Measurements from ENCODE around the gene CST4.
"Not testable (repeated sequence)": the region's sequence is repeated elsewhere in the genome, so short reads cannot be mapped to it uniquely, and the experiment has no call there.

Gene CST4

GRCh38 chr20:23645575-23645974, 43.3 kb downstream of the CST4 start:
- in situ Hi-C loops (cut with MboI; ENCODE audit: low sequenced_read_pairs): no loop called here

- in situ Hi-C loops (cut with MboI; ENCODE audit: low sequenced_read_pairs): no loop called here
Observed at GRCh38 chr20:23644164-23644563, 44.7 kb downstream of the CST4 start.

GRCh38 chr20:23643659-23644058, 45.2 kb downstream of the CST4 start:
- in situ Hi-C loops (cut with MboI; ENCODE audit: low sequenced_read_pairs): no loop called here

- in situ Hi-C loops (cut with MboI; ENCODE audit: low sequenced_read_pairs): no loop called here
Observed at GRCh38 chr20:23641936-23642751, 46.7 kb downstream of the CST4 start.

GRCh38 chr20:23640671-23641667, 47.9 kb downstream of the CST4 start:
- in situ Hi-C loops (cut with MboI; ENCODE audit: low sequenced_read_pairs): no loop called here

- in situ Hi-C loops (cut with MboI; ENCODE audit: low sequenced_read_pairs): no loop called here
Observed at GRCh38 chr20:23640018-23640601, 48.7 kb downstream of the CST4 start.

GRCh38 chr20:23639490-23639958, 49.3 kb downstream of the CST4 start:
- in situ Hi-C loops (cut with MboI; ENCODE audit: low sequenced_read_pairs): no loop called here

- in situ Hi-C loops (cut with MboI; ENCODE audit: low sequenced_read_pairs): no loop called here
Observed at GRCh38 chr20:23638309-23638708, 50.5 kb downstream of the CST4 start.

- in situ Hi-C loops (cut with MboI; ENCODE audit: low sequenced_read_pairs): no loop called here
Observed at GRCh38 chr20:23637282-23638221, 51.3 kb downstream of the CST4 start, which contains the start of gene CST3. TSS of gene CST3 (minus strand) at chr20:23637955. CDS start at chr20:23637862, 93 bp downstream.

GRCh38 chr20:23636908-23637281, 51.9 kb downstream of the CST4 start:
- in situ Hi-C loops (cut with MboI; ENCODE audit: low sequenced_read_pairs): no loop called here

- in situ Hi-C loops (cut with MboI; ENCODE audit: low sequenced_read_pairs): no loop called here
Observed at GRCh38 chr20:23636182-23636907, 52.5 kb downstream of the CST4 start.

- in situ Hi-C loops (cut with MboI; ENCODE audit: low sequenced_read_pairs): not testable (repeated sequence)
Observed at GRCh38 chr20:23635768-23636090, 53.1 kb downstream of the CST4 start.
